ENCODE results near the gene KCNQ4. TPM values are rescaled to one million over a fixed set of nuclear protein-coding genes. Genes with fewer than 3 reads are reported as not detected.

The KCNQ4 gene
- polyA plus RNA-seq, 3 donors: 0.13 TPM; not detected in 2

- Histone ChIP-seq H3K27me3 (ENCODE audit: control insufficient read depth in 2 of 2, insufficient read depth in 2 of 2, low read length in 2 of 2) (no peaks in the 10 kb centered on the region), H3K4me2 (replicated peaks; ENCODE audit: extremely low read depth, low read length, poor library complexity, severe bottlenecking) (no peak overlapping the region), H3K4me3 (replicated peaks in 1 of 3; ENCODE audit: low read depth in 2 of 3, low read length in 3 of 3) (no peak overlapping the region), H3K9me3 (replicated peaks in 1 of 2; ENCODE audit: control insufficient read depth in 1 of 2, insufficient read depth in 1 of 2, low read length in 2 of 2) (peaks cover 4 to 5% of the 10 kb centered on the region in 2 donors), H3K27ac (ENCODE audit: low read depth in 1 of 2, low read length in 2 of 2) (no peak overlapping the region), H4K20me1 (ENCODE audit: insufficient read depth, low read length) (no peaks in the 10 kb centered on the region), H3K4me1 (ENCODE audit: control insufficient read depth in 1 of 2, insufficient read depth in 2 of 2, low read length in 2 of 2) (no peaks in the 10 kb centered on the region), H2AFZ (ENCODE audit: insufficient read depth, low read depth, low read length, poor library complexity, severe bottlenecking) (no peak overlapping the region), H3K36me3 (replicated peaks in 1 of 2; ENCODE audit: control insufficient read depth in 1 of 2, insufficient read depth in 2 of 2, low read length in 2 of 2) (no peaks in the 10 kb centered on the region), H3K9ac (ENCODE audit: insufficient read depth, low read length, poor library complexity, severe bottlenecking) (no peak overlapping the region), H3K79me2 (ENCODE audit: insufficient read depth, low read length) (no peaks in the 10 kb centered on the region)
- Mint-ChIP-seq H3K27ac (no peak overlapping the region), H3K27me3 (ENCODE audit: low read depth in 3 of 3) (peaks cover under 1 to 6% (median 4%) of the 10 kb centered on the region in 3 donors), H3K9me3 (peaks cover 0 to 5% (median 4%) of the 10 kb centered on the region in 7 donors), H3K4me3 (no peak overlapping the region), H3K36me3 (no peaks in the 10 kb centered on the region), H3K4me1 (peaks cover under 1% of the 10 kb centered on the region)
- no peak for TF ChIP-seq CTCF (IDR thresholded peaks at IDR 0.05)
- intact Hi-C loops (cut with micrococcal nuclease): no loop called here
- peak in 1 of 3 donors; percentile 48 for DNase-seq
- no CpG with 5 or more reads among the region's 4 CpGs for WGBS (ENCODE audit: insufficient coverage)
Measured at GRCh38 chr1:40868051-40868723, 84.6 kb downstream of the KCNQ4 start.

GRCh38 chr1:40870135-40870728 is 86.6 kb downstream of the KCNQ4 start:
- Histone ChIP-seq H3K4me2 (replicated peaks; ENCODE audit: extremely low read depth, low read length, poor library complexity, severe bottlenecking) (no peak overlapping the region), H3K27ac (ENCODE audit: low read depth in 1 of 2, low read length in 2 of 2) (no peak overlapping the region), H3K36me3 (replicated peaks in 1 of 2; ENCODE audit: control insufficient read depth in 1 of 2, insufficient read depth in 2 of 2, low read length in 2 of 2) (no peaks in the 10 kb centered on the region), H4K20me1 (ENCODE audit: insufficient read depth, low read length) (no peaks in the 10 kb centered on the region), H3K4me1 (ENCODE audit: control insufficient read depth in 1 of 2, insufficient read depth in 2 of 2, low read length in 2 of 2) (peaks cover 3 to 5% of the 10 kb centered on the region in 2 donors), H3K27me3 (ENCODE audit: control insufficient read depth in 2 of 2, insufficient read depth in 2 of 2, low read length in 2 of 2) (no peaks in the 10 kb centered on the region), H3K4me3 (replicated peaks in 1 of 3; ENCODE audit: low read depth in 2 of 3, low read length in 3 of 3) (no peak overlapping the region), H2AFZ (ENCODE audit: insufficient read depth, low read depth, low read length, poor library complexity, severe bottlenecking) (no peak overlapping the region), H3K79me2 (ENCODE audit: insufficient read depth, low read length) (no peaks in the 10 kb centered on the region), H3K9me3 (replicated peaks in 1 of 2; ENCODE audit: control insufficient read depth in 1 of 2, insufficient read depth in 1 of 2, low read length in 2 of 2) (peaks cover 4 to 5% of the 10 kb centered on the region in 2 donors), H3K9ac (ENCODE audit: insufficient read depth, low read length, poor library complexity, severe bottlenecking) (no peak overlapping the region)
- no peak for TF ChIP-seq CTCF (IDR thresholded peaks at IDR 0.05)
- Mint-ChIP-seq H3K4me3 (no peak overlapping the region), H3K27me3 (ENCODE audit: low read depth in 3 of 3) (peaks cover 3 to 6% (median 4%) of the 10 kb centered on the region in 3 donors), H3K4me1 (peaks cover 12% of the 10 kb centered on the region), H3K27ac (no peak overlapping the region), H3K9me3 (peaks cover 0 to 5% (median 4%) of the 10 kb centered on the region in 7 donors), H3K36me3 (peaks cover 0 to 3% of the 10 kb centered on the region in 2 donors)
- intact Hi-C loops (cut with micrococcal nuclease): no loop called here
- peak in 1 of 3 donors; percentile 19 for DNase-seq
- WGBS (ENCODE audit: insufficient coverage): no CpG with 5 or more reads among the region's 2 CpGs

Measured in CD14-positive monocyte (primary cell).